ENCODE measurements around the gene ZFP36L1.

GRCh38 chr14:68786491-68787091, 6.3 kb downstream of the ZFP36L1 start:
- no peak for TF ChIP-seq SNAI2 (CRISPR knock-in tag; IDR thresholded peaks at IDR 0.05)
- no peak for TF ChIP-seq RARB (CRISPR knock-in tag; IDR thresholded peaks at IDR 0.05)
- no peak for TF ChIP-seq ZFP30 (CRISPR knock-in tag; IDR thresholded peaks at IDR 0.05)
- TF ChIP-seq ZNF70 (CRISPR knock-in tag; IDR thresholded peaks at IDR 0.05), result no peak
- no peak for TF ChIP-seq TSHZ2 (CRISPR knock-in tag; IDR thresholded peaks at IDR 0.05)
- TF ChIP-seq PPARA (CRISPR knock-in tag; IDR thresholded peaks at IDR 0.05; ENCODE audit: borderline replicate concordance), result no peak

Data from SK-N-SH treated with all-trans-retinoic acid at 6 μM for 48 hours (cell line).